WTC11 (cell line): ENCODE results near the gene PICALM.

Experiments used
- ATF1 ChIP-seq: sonication (generic); formaldehyde crosslinking; IDR thresholded peaks from 2 replicates; pipeline ENCODE4 v1.8.1; 2023; ENCODE audit warnings: mild to moderate bottlenecking, moderate library complexity, missing genetic modification reagents
- CREB1 ChIP-seq: sonication (generic); formaldehyde crosslinking; IDR thresholded peaks from 2 replicates; pipeline ENCODE4 v1.8.0; 2023; ENCODE audit warnings: mild to moderate bottlenecking, missing genetic modification reagents
- PRRX2 ChIP-seq: fragments of 250-450 bp; sonication (Bioruptor Pico); IDR thresholded peaks from 2 replicates; pipeline ENCODE4 v1.8.0; 2021; ENCODE audit warnings: mild to moderate bottlenecking
- SP1 ChIP-seq: sonication (generic); formaldehyde crosslinking; conservative IDR thresholded peaks from 2 replicates; pipeline ENCODE4 v1.8.1; 2022; ENCODE audit warnings: missing genetic modification reagents
- ZNF138 ChIP-seq: sonication (generic); formaldehyde crosslinking; conservative IDR thresholded peaks from 2 replicates; pipeline ENCODE4 v1.8.1; 2022; ENCODE audit warnings: mild to moderate bottlenecking, moderate library complexity, missing genetic modification reagents
- TF ChIP-seq, protein P1 (sequence below): fragments of 200-600 bp; IDR thresholded peaks from 2 replicates; pipeline ENCODE4 v1.8.0; 2022; ENCODE audit warnings: antibody characterized with exemption
- TF ChIP-seq, protein P2 (sequence below): sonication (generic); formaldehyde crosslinking; IDR thresholded peaks from 2 replicates; pipeline ENCODE4 v1.8.1; 2023; ENCODE audit warnings: mild to moderate bottlenecking, missing genetic modification reagents, moderate library complexity
- TF ChIP-seq, protein P3 (sequence below): sonication (generic); formaldehyde crosslinking; IDR thresholded peaks from 2 replicates; pipeline ENCODE4 v1.8.1; 2022; ENCODE audit warnings: missing genetic modification reagents, borderline replicate concordance

DNA sequence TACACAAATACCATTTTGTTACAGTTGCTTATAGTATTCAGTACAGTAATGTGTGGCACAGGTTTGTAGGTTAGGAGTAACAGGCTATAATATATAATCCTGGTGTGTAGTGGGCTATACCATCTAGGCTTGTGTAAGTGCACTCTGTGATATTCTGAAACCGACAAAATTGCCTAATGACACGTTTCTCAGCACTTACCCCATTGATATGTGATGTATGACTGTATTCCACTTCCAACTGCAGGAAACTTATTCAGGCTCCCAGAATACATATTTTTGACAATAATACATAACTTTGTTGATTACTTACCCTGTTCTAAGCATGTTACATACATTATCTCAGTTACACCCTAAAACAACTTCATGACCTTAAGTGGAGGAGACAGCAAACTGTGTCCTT lies 5.1 kb upstream of the PICALM start:
- TF ChIP-seq, protein P1, sequence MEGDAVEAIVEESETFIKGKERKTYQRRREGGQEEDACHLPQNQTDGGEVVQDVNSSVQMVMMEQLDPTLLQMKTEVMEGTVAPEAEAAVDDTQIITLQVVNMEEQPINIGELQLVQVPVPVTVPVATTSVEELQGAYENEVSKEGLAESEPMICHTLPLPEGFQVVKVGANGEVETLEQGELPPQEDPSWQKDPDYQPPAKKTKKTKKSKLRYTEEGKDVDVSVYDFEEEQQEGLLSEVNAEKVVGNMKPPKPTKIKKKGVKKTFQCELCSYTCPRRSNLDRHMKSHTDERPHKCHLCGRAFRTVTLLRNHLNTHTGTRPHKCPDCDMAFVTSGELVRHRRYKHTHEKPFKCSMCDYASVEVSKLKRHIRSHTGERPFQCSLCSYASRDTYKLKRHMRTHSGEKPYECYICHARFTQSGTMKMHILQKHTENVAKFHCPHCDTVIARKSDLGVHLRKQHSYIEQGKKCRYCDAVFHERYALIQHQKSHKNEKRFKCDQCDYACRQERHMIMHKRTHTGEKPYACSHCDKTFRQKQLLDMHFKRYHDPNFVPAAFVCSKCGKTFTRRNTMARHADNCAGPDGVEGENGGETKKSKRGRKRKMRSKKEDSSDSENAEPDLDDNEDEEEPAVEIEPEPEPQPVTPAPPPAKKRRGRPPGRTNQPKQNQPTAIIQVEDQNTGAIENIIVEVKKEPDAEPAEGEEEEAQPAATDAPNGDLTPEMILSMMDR, result no peak
- TF ChIP-seq ATF1 (CRISPR knock-in tag) (no peak), ZNF138 (CRISPR knock-in tag) (no peak), CREB1 (CRISPR knock-in tag) (no peak), SP1 (CRISPR knock-in tag) (no peak), PRRX2 (no peak)
- TF ChIP-seq, protein P2, sequence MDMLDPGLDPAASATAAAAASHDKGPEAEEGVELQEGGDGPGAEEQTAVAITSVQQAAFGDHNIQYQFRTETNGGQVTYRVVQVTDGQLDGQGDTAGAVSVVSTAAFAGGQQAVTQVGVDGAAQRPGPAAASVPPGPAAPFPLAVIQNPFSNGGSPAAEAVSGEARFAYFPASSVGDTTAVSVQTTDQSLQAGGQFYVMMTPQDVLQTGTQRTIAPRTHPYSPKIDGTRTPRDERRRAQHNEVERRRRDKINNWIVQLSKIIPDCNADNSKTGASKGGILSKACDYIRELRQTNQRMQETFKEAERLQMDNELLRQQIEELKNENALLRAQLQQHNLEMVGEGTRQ, result no peak
- TF ChIP-seq, protein P3, sequence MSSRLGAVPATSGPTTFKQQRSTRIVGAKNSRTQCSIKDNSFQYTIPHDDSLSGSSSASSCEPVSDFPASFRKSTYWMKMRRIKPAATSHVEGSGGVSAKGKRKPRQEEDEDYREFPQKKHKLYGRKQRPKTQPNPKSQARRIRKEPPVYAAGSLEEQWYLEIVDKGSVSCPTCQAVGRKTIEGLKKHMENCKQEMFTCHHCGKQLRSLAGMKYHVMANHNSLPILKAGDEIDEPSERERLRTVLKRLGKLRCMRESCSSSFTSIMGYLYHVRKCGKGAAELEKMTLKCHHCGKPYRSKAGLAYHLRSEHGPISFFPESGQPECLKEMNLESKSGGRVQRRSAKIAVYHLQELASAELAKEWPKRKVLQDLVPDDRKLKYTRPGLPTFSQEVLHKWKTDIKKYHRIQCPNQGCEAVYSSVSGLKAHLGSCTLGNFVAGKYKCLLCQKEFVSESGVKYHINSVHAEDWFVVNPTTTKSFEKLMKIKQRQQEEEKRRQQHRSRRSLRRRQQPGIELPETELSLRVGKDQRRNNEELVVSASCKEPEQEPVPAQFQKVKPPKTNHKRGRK (CRISPR knock-in tag), result no peak
